Measurements from ENCODE around the gene STARD8. TPM values are rescaled to one million over a fixed set of nuclear protein-coding genes. Genes with fewer than 3 reads are reported as not detected.
"Not testable (repeated sequence)": the region's sequence is repeated elsewhere in the genome, so short reads cannot be mapped to it uniquely, and the experiment has no call there.

The STARD8 gene
- total RNA-seq, 2 donors from 2014 or later: 15.8 to 19.8 TPM

GRCh38 chrX:68651110-68651509, 3.6 kb downstream of the STARD8 start:
- no peaks in the 10 kb centered on the region for H3K36me3 ChIP-seq
- no peaks in the 10 kb centered on the region for H3K9me3 ChIP-seq
- H3K4me1 ChIP-seq (ENCODE audit: control insufficient read depth in 1 of 2, low read depth in 2 of 2): no peaks in the 10 kb centered on the region
- no peak overlapping the region for H3K27ac ChIP-seq
- H3K27me3 ChIP-seq (replicated peaks; ENCODE audit: insufficient read depth): no peaks in the 10 kb centered on the region
- ATAC-seq (ENCODE audit: insufficient number of reproducible peaks, low FRiP score, low read depth): no peak
- no peak for TF ChIP-seq CTCF (IDR thresholded peaks at IDR 0.05)
- DNase-seq (ENCODE audit: low spot score): no peak
- H3K4me3 ChIP-seq: no peak overlapping the region

- no peak for TF ChIP-seq CTCF (IDR thresholded peaks at IDR 0.05)
- Histone ChIP-seq H3K4me1 (ENCODE audit: control insufficient read depth in 1 of 2, low read depth in 2 of 2) (no peaks in the 10 kb centered on the region), H3K9me3 (no peaks in the 10 kb centered on the region), H3K36me3 (no peaks in the 10 kb centered on the region), H3K27ac (no peak overlapping the region), H3K27me3 (replicated peaks; ENCODE audit: insufficient read depth) (no peaks in the 10 kb centered on the region), H3K4me3 (no peak overlapping the region)
- DNase-seq (ENCODE audit: low spot score): no peak
- ATAC-seq (ENCODE audit: insufficient number of reproducible peaks, low FRiP score, low read depth): no peak
These were observed 5.1 kb downstream of the STARD8 start for GRCh38 chrX:68652326-68653170.

- Histone ChIP-seq H3K4me3 (no peak overlapping the region), H3K27ac (no peak overlapping the region), H3K27me3 (replicated peaks; ENCODE audit: insufficient read depth) (no peaks in the 10 kb centered on the region), H3K4me1 (ENCODE audit: control insufficient read depth in 1 of 2, low read depth in 2 of 2) (no peaks in the 10 kb centered on the region), H3K36me3 (no peaks in the 10 kb centered on the region), H3K9me3 (no peaks in the 10 kb centered on the region)
- no peak for ATAC-seq (ENCODE audit: insufficient number of reproducible peaks, low FRiP score, low read depth)
- no peak for DNase-seq (ENCODE audit: low spot score)
- TF ChIP-seq CTCF (IDR thresholded peaks at IDR 0.05): no peak
These were observed 7.2 kb downstream of the STARD8 start for GRCh38 chrX:68654693-68655092.

GRCh38 chrX:68656473-68656872, 9.0 kb downstream of the STARD8 start:
- not testable (repeated sequence) for H3K27me3 ChIP-seq (replicated peaks; ENCODE audit: insufficient read depth); H3K9me3 ChIP-seq; H3K36me3 ChIP-seq; H3K4me3 ChIP-seq; H3K27ac ChIP-seq; DNase-seq (ENCODE audit: low spot score); H3K4me1 ChIP-seq (ENCODE audit: control insufficient read depth in 1 of 2, low read depth in 2 of 2); ATAC-seq (ENCODE audit: insufficient number of reproducible peaks, low FRiP score, low read depth)

- ATAC-seq (ENCODE audit: insufficient number of reproducible peaks, low FRiP score, low read depth) (no peak), DNase-seq (ENCODE audit: low spot score) (no peak)
- no peaks in the 10 kb centered on the region for H3K36me3 ChIP-seq
- H3K27me3 ChIP-seq (replicated peaks; ENCODE audit: insufficient read depth): no peaks in the 10 kb centered on the region
- no peaks in the 10 kb centered on the region for H3K4me1 ChIP-seq (ENCODE audit: control insufficient read depth in 1 of 2, low read depth in 2 of 2)
- no peak for TF ChIP-seq CTCF (IDR thresholded peaks at IDR 0.05)
- H3K9me3 ChIP-seq: no peaks in the 10 kb centered on the region
- H3K4me3 ChIP-seq: no peak overlapping the region
- no peak overlapping the region for H3K27ac ChIP-seq
These were observed 11.1 kb downstream of the STARD8 start for GRCh38 chrX:68658530-68658929.

GRCh38 chrX:68659385-68659784, 11.9 kb downstream of the STARD8 start:
- H3K9me3 ChIP-seq: no peaks in the 10 kb centered on the region
- no peak overlapping the region for H3K27ac ChIP-seq
- no peaks in the 10 kb centered on the region for H3K4me1 ChIP-seq (ENCODE audit: control insufficient read depth in 1 of 2, low read depth in 2 of 2)
- no peaks in the 10 kb centered on the region for H3K27me3 ChIP-seq (replicated peaks; ENCODE audit: insufficient read depth)
- ATAC-seq (ENCODE audit: insufficient number of reproducible peaks, low FRiP score, low read depth) (no peak), DNase-seq (ENCODE audit: low spot score) (no peak)
- no peak for TF ChIP-seq CTCF (IDR thresholded peaks at IDR 0.05)
- H3K4me3 ChIP-seq: no peak overlapping the region
- no peaks in the 10 kb centered on the region for H3K36me3 ChIP-seq

All from thoracic aorta (tissue), 2 donors.